GM18858 (cell line): Measurements from ENCODE around the gene RGS9.
A peak's percentile ranks its signal among the peaks of the same experiment; 100 is the strongest.
"Not testable (repeated sequence)": the region's sequence is repeated elsewhere in the genome, so short reads cannot be mapped to it uniquely, and the experiment has no call there.

Source experiments
- ATAC-seq: cut with Tn5 transposase; IDR thresholded peaks from one replicate; pipeline ENCODE4 v1.9.1; 2021; ENCODE audit not compliant: unreplicated experiment

RGS9 gene

DNA sequence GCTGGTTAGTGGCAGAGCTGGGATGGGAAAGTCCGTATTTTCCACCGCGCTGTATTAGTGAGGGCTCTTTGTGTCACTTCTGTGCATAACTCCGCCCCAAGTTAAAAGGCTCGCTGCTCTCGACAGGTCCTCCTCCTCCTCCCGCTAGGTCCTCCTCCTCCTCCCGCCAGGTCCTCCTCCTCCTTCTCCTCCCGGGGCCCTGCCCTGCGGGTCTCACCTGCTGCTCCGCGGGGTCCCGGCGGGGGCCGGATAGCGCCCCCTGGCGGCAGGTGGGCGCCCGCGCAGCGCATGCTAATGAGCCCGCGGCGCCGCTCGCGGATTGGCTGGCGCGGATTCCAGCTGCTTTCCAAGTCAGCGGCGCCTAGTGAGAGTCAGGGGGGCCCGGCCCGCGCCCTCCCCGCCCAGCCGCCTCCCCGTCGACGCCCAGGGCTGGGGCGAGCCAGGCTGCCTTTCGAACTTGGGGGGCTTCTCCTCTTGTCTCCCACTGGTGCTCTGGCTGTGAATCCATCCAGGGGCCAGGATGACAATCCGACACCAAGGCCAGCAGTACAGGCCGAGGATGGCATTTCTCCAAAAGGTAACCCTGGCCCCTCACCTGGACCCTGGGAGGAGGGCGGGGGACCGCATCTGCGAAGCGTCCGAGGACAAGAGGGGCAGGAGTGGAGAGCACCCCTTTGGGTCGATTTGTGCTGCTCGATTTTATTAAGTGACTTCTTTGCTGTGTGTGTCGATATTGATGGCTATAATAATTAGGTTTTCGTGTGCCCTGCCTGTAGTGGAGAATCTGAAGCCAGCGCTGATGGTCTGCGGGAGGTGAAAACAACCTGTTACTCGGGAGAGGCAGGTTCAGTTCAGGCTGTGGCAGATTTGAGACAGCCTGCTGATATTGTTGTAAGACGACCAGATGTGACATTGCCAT lies at the start of gene RGS9:
Gene RGS9, plus strand, starts transcription at position 350 of the 919 bp plus-strand sequence. Its CDS starts 171 bp downstream, at position 521.
- ATAC-seq, result peak; percentile 84

DNA sequence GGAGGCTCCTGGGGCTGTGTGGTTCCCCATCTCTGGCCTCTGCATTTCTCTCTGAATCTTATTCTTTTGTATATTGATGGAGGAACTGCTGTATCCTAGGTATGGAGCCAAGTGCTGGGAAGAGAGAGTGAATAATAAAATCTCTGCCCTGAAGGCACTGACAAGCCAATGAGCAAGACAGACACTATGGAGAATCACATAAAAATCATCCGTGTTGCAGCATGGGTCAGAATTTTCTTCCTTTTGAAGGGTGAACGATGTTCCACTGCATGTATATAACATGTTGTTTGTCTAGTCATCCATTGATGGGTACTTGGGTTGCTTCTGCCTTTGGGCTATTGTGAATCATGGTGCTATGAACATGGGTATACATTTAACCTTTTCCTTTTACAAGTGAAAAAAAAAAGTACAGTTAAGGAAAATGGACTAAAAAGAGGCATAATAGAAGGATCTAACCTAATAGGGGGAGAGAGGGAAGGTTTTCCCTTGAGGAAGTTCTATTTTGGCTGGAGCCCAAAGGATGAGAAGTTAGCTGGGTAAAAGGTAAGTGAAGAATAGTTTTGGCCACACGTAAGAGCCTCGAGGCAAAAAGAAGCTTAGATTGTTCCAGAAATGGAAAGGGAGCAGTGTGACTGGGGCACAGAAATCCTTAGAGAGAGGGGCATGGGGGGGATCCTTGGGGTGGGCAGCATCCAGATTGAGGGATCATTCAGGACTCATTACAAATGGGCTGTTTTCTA lies 48.4 kb upstream of the RGS9 start:
- no peak for ATAC-seq

DNA sequence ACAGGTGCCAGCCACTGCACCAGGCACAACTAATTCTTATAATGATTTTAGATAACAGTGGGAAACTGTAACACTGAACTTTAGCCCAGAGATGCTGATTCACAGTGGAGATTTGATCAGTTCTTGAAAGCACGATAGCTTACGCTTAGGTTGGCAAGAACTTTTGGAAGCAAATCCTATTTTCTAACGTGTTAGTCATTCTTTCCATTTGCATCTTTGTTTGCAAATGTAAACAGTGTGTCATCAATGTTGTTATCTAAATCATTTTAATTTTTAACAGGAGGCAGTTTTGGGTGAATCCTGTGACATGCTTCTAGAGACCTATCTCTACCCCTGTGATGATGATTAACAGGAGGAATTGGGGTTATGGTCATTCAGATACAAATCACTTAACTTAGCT lies 44.9 kb upstream of the RGS9 start:
- no peak for ATAC-seq

DNA sequence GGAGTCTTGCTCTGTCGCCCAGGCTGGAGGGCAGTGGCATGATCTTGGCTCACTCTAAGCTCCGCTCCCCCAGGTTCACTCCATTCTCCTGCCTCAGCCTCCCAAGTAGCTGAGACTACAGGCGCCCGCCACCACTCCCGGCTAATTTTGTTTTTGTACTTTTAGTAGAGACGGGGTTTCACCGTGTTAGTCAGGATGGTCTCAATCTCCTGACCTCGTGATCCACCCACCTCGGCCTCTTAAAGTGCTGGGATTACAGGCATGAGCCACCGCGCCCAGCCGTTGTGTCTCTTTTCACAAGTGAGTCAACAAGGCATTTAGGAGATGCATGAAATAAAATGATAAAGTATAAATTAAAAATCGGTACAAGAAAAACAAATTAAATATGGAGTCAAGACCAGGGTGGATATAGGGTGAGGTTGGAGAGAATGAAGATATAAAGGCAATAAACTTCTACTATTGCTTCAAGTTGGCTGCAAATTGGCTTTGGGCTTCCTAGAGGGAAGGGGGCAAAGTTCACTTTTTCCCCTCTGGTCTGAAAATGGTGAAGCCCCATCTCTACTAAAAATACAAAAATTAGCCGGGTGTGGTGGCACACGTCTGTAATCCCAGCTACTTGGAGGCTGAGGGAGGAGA lies 44.3 kb upstream of the RGS9 start:
- not testable (repeated sequence) for ATAC-seq

DNA sequence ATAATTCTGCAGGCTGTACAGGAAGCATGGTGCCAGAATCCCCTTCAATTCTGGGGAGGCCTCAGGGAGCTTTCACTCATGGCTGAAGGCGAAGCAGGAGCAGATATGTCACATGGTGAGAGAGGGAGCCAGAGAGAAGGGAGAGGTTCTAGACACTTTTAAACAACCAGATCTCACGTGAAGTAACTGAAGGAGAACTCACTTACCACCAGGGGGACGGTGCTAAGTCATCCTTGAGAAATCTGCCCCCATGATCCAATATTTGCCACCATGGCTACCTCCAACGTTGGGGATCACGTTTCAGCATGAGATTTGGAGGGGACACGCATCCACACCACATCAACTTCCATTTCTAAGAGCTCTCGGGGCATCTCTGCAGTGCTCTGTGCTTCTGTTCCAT lies 43.2 kb upstream of the RGS9 start:
- ATAC-seq, result no peak

DNA sequence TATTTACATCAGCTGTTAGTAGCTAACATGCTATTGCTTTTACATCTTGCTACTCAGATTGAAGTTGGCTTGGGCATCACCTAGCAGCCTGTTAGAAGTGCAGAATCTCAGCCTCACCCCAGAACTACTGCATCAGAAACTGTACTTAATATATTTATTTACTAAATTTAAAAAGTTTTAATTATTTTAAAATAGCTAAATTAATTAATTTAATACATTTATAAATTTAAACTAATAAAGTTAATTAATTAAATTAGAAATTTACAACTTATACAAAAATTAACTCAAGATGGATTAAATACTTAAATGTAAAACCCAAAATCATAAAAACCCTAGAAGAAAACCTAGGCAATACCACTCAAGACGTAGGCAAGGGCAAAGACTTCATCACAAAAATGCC lies 41.7 kb upstream of the RGS9 start:
- ATAC-seq, result no peak

DNA sequence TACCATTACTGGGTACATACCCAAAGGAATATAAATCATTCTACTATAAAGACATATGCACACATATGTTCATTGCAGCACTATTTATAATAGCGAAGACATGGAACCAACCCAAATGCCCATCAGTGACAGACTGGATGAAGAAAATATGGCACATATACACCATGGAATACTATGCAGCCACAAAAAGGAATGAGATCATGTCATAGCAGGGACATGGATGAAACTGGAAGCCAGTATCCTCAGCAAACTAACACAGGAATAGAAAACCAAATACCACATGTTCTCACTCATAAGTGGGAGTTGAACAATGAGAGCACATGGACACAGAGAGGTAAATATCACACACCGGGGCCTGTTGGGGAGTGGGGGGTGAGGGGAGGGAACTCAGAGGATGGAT lies 40.8 kb upstream of the RGS9 start:
- not testable (repeated sequence) for ATAC-seq

DNA sequence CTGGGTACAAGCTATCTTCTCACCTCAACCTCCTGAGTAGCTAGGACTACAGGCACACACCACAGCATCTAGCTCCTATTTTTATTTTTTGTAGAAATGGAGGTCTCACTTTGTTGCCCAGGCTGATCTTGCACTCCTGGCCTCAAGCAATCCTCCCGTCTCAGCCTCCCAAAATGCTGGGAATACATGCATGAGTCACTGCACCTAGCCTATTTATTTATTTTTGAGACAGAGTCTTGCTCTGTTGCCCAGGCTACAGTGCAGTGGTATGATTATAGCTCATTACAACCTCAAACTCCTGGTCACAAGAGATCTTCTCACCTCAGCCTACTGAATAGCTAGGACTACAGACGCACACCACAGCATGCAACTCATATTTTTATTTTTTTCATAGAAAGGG lies 40.1 kb upstream of the RGS9 start:
- no peak for ATAC-seq

DNA sequence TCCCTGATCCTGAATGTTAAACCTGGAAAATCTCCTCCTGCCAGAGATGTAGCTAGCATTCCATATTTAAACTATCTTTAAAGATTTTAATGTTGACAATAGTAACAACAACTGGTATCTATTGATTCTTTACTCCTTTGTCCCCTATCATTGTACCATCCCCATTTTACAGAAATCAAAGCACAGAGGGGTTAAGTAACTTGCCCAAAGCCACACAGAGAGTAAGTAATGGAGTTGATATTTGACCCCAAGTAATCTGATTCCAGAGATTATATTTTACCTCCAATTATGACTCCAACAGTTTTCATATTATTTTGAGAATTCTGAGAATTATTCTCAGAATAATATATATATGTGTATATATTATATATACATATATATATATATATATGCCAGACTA lies 37.7 kb upstream of the RGS9 start:
- ATAC-seq, result no peak

DNA sequence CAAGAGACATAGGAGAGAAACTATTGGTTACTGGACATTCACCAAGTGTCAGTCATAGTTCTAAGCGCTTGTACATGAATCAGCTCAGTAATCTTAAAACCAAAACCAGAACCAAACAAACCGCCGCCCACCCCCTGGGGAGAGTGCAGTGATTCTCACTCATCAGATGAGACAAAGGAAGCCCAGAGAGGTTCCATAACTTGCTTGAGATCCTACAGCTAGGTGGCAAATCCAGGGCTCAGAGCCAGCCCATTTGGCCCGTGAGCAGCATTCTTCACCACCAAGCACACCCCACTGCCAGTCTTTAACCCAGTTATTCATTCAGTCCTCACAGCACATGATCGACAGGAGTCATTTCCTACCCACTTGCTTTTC lies 37.2 kb upstream of the RGS9 start:
- peak; percentile 76 for ATAC-seq

DNA sequence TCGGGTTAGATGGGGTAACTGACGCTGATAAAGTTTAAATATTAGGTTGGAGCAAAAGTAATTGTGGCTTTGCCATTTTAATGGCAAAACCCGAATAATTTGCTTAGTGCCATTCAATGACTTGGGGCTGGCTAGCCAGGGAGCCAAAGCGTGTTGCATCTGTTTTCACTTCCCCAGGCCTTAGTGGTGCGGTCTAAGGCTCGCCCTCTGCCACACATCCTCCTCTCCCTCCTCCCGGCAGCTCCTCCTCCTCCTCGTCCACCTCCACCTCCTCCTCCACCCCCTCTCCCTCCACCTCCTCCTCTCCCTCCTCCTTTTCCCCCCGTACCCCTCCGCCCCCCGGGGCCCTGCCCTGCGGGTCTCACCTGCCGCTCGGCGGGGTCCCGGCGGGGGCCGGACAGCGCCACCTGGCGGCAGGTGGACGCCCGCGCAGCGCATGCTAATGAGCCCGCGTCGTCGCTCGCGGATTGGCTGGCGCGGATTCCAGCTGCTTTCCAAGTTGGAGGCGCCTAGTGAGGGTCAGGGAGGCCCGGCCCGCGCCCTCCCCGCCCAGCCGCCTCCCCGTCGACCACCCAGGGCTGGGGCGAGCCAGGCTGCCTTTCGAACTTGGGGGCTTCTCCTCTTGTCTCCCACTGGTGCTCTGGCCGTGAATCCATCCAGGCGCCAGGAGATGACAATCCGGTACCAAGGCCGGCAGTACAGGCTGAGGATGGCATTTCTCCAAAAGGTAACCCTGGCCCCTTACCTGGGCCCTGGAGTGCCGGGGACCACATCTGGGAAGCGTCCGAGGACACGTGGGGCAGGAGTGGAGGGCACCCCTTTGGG lies 36.6 kb upstream of the RGS9 start:
- peak; percentile 36 for ATAC-seq

DNA sequence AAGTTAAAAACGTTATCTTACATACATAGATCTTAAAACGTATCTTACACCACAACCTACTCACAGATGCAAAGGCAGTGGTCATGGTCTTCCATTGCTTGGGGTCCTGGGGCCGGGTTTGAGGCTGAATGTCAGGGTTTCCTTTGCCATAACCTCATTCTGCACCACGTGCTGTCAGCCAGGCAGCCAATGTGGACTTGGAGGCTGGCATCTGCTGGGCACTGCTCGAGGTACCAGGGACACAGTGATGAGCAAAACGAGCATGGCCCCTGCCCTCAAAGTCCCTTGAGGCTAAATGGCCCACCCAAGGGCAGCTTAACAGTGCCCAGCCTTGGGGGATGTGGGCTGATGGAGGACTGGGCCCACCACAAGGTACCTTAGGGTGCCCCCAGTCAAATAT lies 35.8 kb upstream of the RGS9 start:
- no peak for ATAC-seq

DNA sequence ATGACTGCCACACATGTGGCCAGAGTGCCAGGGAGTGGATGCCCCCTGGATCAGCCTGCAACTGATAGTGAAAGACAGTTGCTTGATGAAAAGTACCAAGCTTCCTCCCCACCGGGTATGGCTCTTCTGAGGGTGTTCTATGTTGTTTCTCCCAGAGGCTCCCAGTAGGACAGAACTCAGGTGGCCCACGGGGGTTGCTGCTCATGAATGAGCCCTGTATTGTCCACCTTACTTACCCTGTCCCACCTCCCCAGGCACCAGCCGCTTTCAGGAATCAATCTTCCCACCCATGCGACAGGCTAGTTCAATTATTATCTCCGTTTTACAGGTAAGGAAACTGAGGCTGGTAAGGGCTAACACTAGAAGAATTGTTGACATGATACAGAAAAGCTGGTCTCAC lies 34.9 kb upstream of the RGS9 start:
- no peak for ATAC-seq

DNA sequence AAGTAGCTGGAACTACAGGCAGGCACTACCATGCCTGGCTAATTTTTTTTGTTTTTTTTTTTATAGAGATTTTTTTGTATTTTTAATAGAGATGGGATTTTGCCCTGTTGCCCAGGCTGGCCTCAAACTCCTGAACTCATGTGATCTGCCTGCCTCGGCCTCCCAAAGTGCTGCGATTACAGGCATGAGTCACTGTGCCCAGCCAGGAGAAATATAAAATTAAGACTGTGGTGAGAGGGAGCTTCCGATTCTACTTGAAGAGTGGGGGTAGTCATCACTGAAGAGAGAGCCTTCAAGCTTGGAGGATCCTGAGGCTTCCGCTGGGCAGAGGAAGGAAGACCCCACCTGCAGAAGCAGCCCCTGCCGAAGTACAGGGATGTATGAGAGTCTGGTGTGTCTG lies 34.4 kb upstream of the RGS9 start:
- no peak for ATAC-seq

DNA sequence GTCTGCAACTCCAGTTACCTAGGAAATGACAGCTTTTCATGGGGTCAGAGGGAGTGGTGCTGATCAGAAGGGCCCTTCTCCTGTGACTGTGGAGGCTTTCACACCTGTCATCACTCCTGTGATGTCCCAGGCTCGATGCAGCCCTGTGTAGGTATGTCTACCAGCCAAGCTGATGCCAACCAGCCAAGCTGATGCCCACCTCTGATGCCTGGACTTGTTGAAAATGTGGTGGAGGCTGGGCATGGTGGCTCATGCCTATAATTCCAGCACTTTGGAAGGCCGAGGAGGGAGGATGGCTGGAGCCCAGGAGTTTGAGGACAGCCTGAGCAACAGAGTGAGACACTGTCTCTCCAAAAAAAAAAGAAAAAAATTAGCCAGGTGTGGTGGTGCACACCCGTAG lies 33.7 kb upstream of the RGS9 start:
- ATAC-seq, result no peak

DNA sequence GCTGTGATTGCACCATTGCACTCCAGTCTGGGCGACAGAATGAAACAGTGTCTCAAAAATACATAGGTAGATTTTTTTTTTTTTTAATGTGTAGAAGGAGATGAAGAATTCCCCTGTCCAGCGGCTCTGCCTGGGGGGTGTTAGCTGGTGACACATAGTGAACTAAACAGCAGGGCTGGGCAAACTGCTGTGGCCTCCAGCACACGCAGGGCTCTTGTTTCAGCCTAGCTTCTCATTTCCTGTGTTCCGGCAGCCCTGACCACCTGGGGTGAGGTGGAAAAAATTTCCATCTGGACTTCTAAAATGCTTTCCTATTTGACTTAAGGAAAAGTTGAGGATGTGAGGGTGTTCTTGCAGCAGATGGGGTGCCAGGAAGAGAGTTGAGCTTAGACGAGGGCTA lies 33.3 kb upstream of the RGS9 start:
- ATAC-seq, result no peak

DNA sequence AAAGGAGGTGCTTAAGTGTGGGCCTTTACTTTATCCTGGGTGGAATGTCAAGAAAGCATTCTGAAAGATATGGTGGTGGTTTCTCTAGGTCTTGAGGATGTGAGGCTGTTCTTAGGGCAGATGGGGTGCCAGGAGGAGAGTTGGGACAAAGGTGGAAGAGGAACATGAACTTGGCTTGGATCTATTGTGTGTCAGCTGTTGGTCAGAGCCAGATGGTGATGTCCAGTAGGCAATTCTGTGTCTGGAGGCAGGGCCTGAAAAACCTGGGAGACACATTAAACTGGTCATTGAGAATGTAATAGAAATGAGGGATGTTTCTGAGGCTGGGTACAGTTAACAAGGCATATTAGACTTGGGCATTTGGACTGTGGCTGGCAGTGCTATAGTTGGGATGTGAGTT lies 32.6 kb upstream of the RGS9 start:
- no peak for ATAC-seq

DNA sequence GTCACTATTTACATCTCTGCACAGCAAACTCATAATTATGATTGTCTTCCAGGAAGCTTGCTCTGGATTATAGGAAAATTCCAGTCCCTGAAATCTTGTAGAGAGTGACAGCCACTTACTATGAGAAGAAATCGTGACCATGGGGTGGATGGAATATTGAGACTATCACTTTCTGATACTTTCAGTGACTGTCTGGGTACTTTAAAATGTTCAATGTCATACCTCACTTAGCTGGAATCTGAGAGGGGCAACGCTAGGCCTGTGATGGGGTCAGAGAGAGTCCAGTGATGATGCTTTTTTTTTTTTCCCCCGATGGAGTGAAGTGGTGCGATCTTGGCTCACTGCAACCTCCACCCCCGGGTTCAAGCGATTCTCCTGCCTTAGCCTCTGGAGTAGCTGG lies 32.2 kb upstream of the RGS9 start:
- ATAC-seq, result no peak

DNA sequence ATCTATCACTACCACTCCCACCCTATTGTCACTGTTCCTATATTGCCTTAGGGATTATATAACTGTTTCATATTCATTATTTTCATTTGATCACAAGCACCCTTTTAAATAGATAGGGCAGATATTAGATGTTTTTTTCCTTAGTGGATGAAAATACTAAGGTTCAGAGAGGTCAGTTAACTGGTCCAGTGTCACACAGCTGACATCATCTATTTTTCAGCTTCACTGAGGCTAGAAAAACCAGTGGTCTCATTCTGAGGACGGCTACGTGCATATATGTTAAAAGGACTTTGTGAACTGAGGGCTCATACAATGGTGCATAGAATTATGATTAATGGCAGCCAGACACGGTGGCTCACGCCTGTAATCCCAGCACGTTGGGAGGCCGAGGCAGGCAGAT lies 29.0 kb upstream of the RGS9 start:
- ATAC-seq, result no peak

DNA sequence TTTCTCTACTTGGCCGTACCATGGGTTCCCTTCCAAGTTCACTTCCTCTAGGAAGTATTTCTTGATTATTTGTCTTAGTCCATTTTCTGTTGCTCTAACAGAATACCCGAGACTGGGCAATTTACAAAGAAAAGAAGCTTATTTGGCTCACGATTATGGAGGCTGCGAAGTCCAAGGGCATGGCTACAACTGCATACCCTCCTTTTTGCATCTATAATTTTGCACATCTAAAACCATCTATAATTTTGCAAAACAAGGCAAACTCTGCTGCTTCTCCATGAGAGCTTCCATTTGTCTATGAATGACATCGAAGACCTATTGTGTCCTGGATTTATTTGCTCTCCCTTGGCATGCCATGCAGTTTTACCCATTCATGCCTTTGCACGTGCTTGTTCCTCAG lies 27.6 kb upstream of the RGS9 start:
- no peak for ATAC-seq
